Breast epithelium (tissue), 4 donors: ENCODE measurements around the gene NRG3. TPM values are rescaled to one million over a fixed set of nuclear protein-coding genes. Genes with fewer than 3 reads are reported as not detected.

Source experiments
- DNase-seq, 2 donors: peaks; one replicate each; pipeline ENCODE4 v3.0.0-alpha.2; 2019; ENCODE audit warnings: low spot score in 2 of 2
- H3K27ac ChIP-seq, 2 donors: fragments of 200-600 bp; sonication (generic) in 1 of 2; one replicate each; pipeline ENCODE4 v1.5.1; 2016 to 2019; ENCODE audit warnings: mild to moderate bottlenecking in 1 of 2
- H3K27me3 ChIP-seq, 2 donors: fragments of 200-600 bp; sonication (generic) in 1 of 2; one replicate each; pipeline versions ENCODE4 v1.5.1 to v1.6.0; 2017 to 2019; ENCODE audit warnings: control low read depth in 1 of 2, mild to moderate bottlenecking in 1 of 2
- H3K36me3 ChIP-seq: fragments of 200-600 bp; one replicate; pipeline ENCODE4 v1.5.1; 2019
- H3K4me1 ChIP-seq, 2 donors: fragments of 200-600 bp; sonication (generic); one replicate each; pipeline ENCODE4 v1.5.1; 2016 to 2019; ENCODE audit warnings: control low read depth in 1 of 2
- H3K4me3 ChIP-seq, 3 donors: fragments of 200-600 bp; sonication (generic); 1 replicate in 2 of 3; 2 replicates in 1 of 3; pipeline ENCODE4 v1.5.1; 2016 to 2019; ENCODE audit warnings: mild to moderate bottlenecking in 3 of 3, moderate library complexity in 2 of 3
- H3K9me3 ChIP-seq, 2 donors: fragments of 200-600 bp; sonication (generic) in 1 of 2; one replicate each; pipeline ENCODE4 v1.5.1; 2016 to 2019; ENCODE audit warnings: control low read depth in 1 of 2
- CTCF ChIP-seq, 3 donors: fragments of 450-650 bp; IDR thresholded peaks; one replicate each; pipeline ENCODE4 v1.5.1; 2016 to 2017; ENCODE audit warnings: antibody characterized with exemption in 3 of 3, mild to moderate bottlenecking in 3 of 3, moderate library complexity in 3 of 3
- POLR2A ChIP-seq: fragments of 450-650 bp; IDR thresholded peaks from one replicate; pipeline ENCODE4 v1.6.1; 2016; ENCODE audit warnings: antibody characterized with exemption, mild to moderate bottlenecking, moderate library complexity
- POLR2AphosphoS5 ChIP-seq, 3 donors: sonication (generic); formaldehyde crosslinking; IDR thresholded peaks; one replicate each; pipeline ENCODE4 v1.6.1; 2017; ENCODE audit warnings: antibody characterized with exemption in 3 of 3
- intact Hi-C: fragments of 100-400 bp; cut with DNase I; formaldehyde crosslinking; loops from one replicate; pipeline ENCODE4 v1.15.1; 2023; ENCODE audit warnings: low total_unique reads
- total RNA-seq, 3 donors: library from RNA; depleted of rRNA; stranded (reverse); fragments of >200 nt; gene quantifications; one replicate each; pipeline ENCODE4 v1.1.0, GENCODE V29; 2016

Gene NRG3
- total RNA-seq, 3 donors from 2014 or later, result 0.16 to 0.88 (median 0.33) TPM

- no peak for DNase-seq
- Histone ChIP-seq H3K36me3 (no peaks in the 10 kb centered on the region), H3K27me3 (no peaks in the 10 kb centered on the region), H3K9me3 (no peaks in the 10 kb centered on the region), H3K4me3 (no peak overlapping the region), H3K4me1 (no peaks in the 10 kb centered on the region), H3K27ac (no peak overlapping the region)
- TF ChIP-seq POLR2A, result no peak
- intact Hi-C loops, result no loop called here
Observed at GRCh38 chr10:82397854-82398253, 522.9 kb downstream of the NRG3 start.

GRCh38 chr10:82399850-82400249 is 524.9 kb downstream of the NRG3 start:
- Histone ChIP-seq H3K36me3 (no peaks in the 10 kb centered on the region), H3K4me3 (no peak overlapping the region), H3K27me3 (no peaks in the 10 kb centered on the region), H3K27ac (no peak overlapping the region), H3K4me1 (no peaks in the 10 kb centered on the region), H3K9me3 (no peaks in the 10 kb centered on the region)
- intact Hi-C loops, result no loop called here
- DNase-seq, result no peak
- no peak for TF ChIP-seq POLR2AphosphoS5 (IDR thresholded peaks at IDR 0.05)
- TF ChIP-seq CTCF (IDR thresholded peaks at IDR 0.05), result no peak
- no peak for TF ChIP-seq POLR2A

- H3K4me3 ChIP-seq, result no peak overlapping the region
- H3K36me3 ChIP-seq, result no peaks in the 10 kb centered on the region
- H3K9me3 ChIP-seq, result no peaks in the 10 kb centered on the region
- no peak overlapping the region for H3K27ac ChIP-seq
- H3K27me3 ChIP-seq, result no peaks in the 10 kb centered on the region
- no peak for DNase-seq
- no peaks in the 10 kb centered on the region for H3K4me1 ChIP-seq
- intact Hi-C loops, result no loop called here
- TF ChIP-seq POLR2A, result no peak
- no peak for TF ChIP-seq POLR2AphosphoS5 (IDR thresholded peaks at IDR 0.05)
- TF ChIP-seq CTCF (IDR thresholded peaks at IDR 0.05), result no peak
Observed at GRCh38 chr10:82400841-82401240, 525.8 kb downstream of the NRG3 start.

- H3K27me3 ChIP-seq, result no peaks in the 10 kb centered on the region
- no peak overlapping the region for H3K4me3 ChIP-seq
- no peaks in the 10 kb centered on the region for H3K36me3 ChIP-seq
- no peaks in the 10 kb centered on the region for H3K4me1 ChIP-seq
- H3K27ac ChIP-seq, result no peak overlapping the region
- no peaks in the 10 kb centered on the region for H3K9me3 ChIP-seq
- DNase-seq, result no peak
- intact Hi-C loops, result no loop called here
- no peak for TF ChIP-seq CTCF (IDR thresholded peaks at IDR 0.05)
- no peak for TF ChIP-seq POLR2AphosphoS5 (IDR thresholded peaks at IDR 0.05)
- TF ChIP-seq POLR2A, result no peak
Observed at GRCh38 chr10:82402906-82403401, 528.0 kb downstream of the NRG3 start.

- TF ChIP-seq POLR2AphosphoS5 (IDR thresholded peaks at IDR 0.05) (no peak), CTCF (IDR thresholded peaks at IDR 0.05) (no peak), POLR2A (no peak)
- Histone ChIP-seq H3K27ac (no peak overlapping the region), H3K27me3 (no peaks in the 10 kb centered on the region), H3K4me3 (no peak overlapping the region), H3K9me3 (no peaks in the 10 kb centered on the region), H3K36me3 (no peaks in the 10 kb centered on the region), H3K4me1 (no peaks in the 10 kb centered on the region)
- no peak for DNase-seq
- intact Hi-C loops, result no loop called here
Observed at GRCh38 chr10:82409671-82410070, 534.7 kb downstream of the NRG3 start.

GRCh38 chr10:82411416-82411815 is 536.4 kb downstream of the NRG3 start:
- intact Hi-C loops, result no loop called here
- no peak for TF ChIP-seq CTCF (IDR thresholded peaks at IDR 0.05)
- TF ChIP-seq POLR2AphosphoS5 (IDR thresholded peaks at IDR 0.05), result no peak
- TF ChIP-seq POLR2A, result no peak

More at GRCh38 chr10:82411416-82411815, 536.4 kb downstream of the NRG3 start:
- H3K27me3 ChIP-seq, result no peaks in the 10 kb centered on the region
- H3K4me1 ChIP-seq, result no peaks in the 10 kb centered on the region
- no peak overlapping the region for H3K27ac ChIP-seq
- no peak overlapping the region for H3K4me3 ChIP-seq
- H3K36me3 ChIP-seq, result no peaks in the 10 kb centered on the region
- DNase-seq, result no peak
- H3K9me3 ChIP-seq, result no peaks in the 10 kb centered on the region
